Ovary (tissue), 9 donors: ENCODE data around the gene MIGA1. TPM values are rescaled to one million over a fixed set of nuclear protein-coding genes. Genes with fewer than 3 reads are reported as not detected.
A peak's percentile ranks its signal among the peaks of the same experiment; 100 is the strongest.

Experiments
- DNase-seq, 5 donors: peaks; one replicate each; pipeline ENCODE4 v3.0.0-alpha.2; 2019 to 2020
- H3K27ac ChIP-seq, 2 donors: fragments of 200-600 bp; one replicate each; pipeline versions ENCODE4 v1.5.1 to v1.8.0; 2019 to 2022
- H3K27me3 ChIP-seq: fragments of 200-600 bp; one replicate; pipeline ENCODE4 v1.8.0; 2022
- H3K36me3 ChIP-seq: fragments of 200-600 bp; sonication (generic); one replicate; pipeline ENCODE4 v1.5.1; 2019
- H3K4me1 ChIP-seq: one replicate; pipeline ENCODE4 v1.8.1; 2013; ENCODE audit warnings: mild to moderate bottlenecking, moderate library complexity; ENCODE audit not compliant: insufficient read depth
- H3K4me3 ChIP-seq: fragments of 200-600 bp; sonication (generic); one replicate; pipeline ENCODE4 v1.5.1; 2017
- H3K9me3 ChIP-seq, 2 donors: fragments of 200-600 bp in 1 of 2; sonication (generic) in 1 of 2; one replicate each; pipeline versions ENCODE4 v1.5.1 to v1.8.1; 2013 to 2019; ENCODE audit warnings: mild to moderate bottlenecking in 1 of 2, moderate library complexity in 1 of 2
- EP300 ChIP-seq: sonication (generic); formaldehyde crosslinking; IDR thresholded peaks from one replicate; pipeline ENCODE4 v1.6.1; 2017; ENCODE audit warnings: antibody characterized with exemption
- POLR2A ChIP-seq: fragments of 450-650 bp; IDR thresholded peaks from one replicate; pipeline ENCODE4 v1.6.1; 2017; ENCODE audit warnings: antibody characterized with exemption, mild to moderate bottlenecking, moderate library complexity
- WGBS, 3 donors: extraction: QIAGEN DNeasy Blood & Tissue Kit in 1 of 3; methylation state at CpG; one replicate each; pipeline versions ENCODE4 v1.1.5 to v1.1.7; 2013 to 2017; 5-methylcytosine and 5-hydroxymethylcytosine counted together
- intact Hi-C, 4 donors: fragments of 100-400 bp; cut with DNase I; formaldehyde crosslinking; loops; one replicate each; pipeline versions ENCODE4 v1.11.0 to v1.15.1; 2022 to 2023
- polyA plus RNA-seq, 2 donors: library from polyadenylated mRNA; stranded (reverse); fragments of 200-250 nt in 1 of 2; fragments of 350-450 nt in 1 of 2; fragmentation: Illumina TruSeq in 1 of 2; extraction: RNeasy Lipid Tissue Mini Kit (QIAGEN cat#74804) in 1 of 2; gene quantifications; one replicate each; pipeline ENCODE4 v1.2.3, GENCODE V29; 2013 to 2014
- total RNA-seq, 7 donors: library from RNA; depleted of rRNA in 2 of 7; stranded (reverse); fragments of >200 nt in 2 of 7; fragmentation: NEBNext Ultra II Directional in 3 of 7; extraction: Animal tissue kit (Norgen Biotek cat#: 25700) in 3 of 7; gene quantifications; one replicate each; pipeline versions ENCODE4 v1.1.0 to v1.2.4, GENCODE V29; 2016 to 2023
- TF ChIP-seq, protein P1 (sequence below), 3 donors: fragments of 450-650 bp in 2 of 3; fragments of 200-600 bp in 1 of 3; IDR thresholded peaks; one replicate each; pipeline versions ENCODE4 v1.5.1 to v1.8.0; 2016 to 2022; ENCODE audit warnings: antibody characterized with exemption in 3 of 3, mild to moderate bottlenecking in 1 of 3
- donor health status: DM: no; HTN: no; CAD: no; lungs with moderate emphysema.
- donor health status: DM: no; HTN: no; CAD: no.
- donor health status: Bipolar disorder and iron deficiency.
- donor health status: DM: yes; HTN: yes; CAD: no.
- donor health status: DM: no; HTN: no; CAD: no.
- donor health status: DM: yes; HTN: yes; CAD: no.

The MIGA1 gene
- total and polyA plus RNA-seq, 9 donors: 6.5 to 24.0 (median 18.2) TPM

DNA sequence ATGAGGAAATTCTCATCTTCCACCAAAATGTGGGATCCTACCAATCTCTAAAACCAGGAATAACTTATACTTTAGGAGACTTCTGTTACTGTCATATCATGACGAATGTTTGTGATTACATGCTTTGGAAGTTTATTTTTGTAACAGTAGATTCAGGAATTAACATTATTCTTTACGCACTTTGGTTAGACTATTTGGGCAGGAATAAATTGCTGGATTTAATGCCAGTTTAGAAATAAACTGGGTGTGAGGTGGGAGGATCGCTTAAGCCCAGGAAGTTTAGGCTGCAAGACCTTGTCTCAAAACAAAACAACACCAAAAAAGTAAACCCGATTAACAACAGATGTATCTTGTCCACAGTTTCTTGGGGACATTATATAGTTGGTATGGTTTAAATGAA, 52.1 kb downstream of the MIGA1 start:
- no peak for DNase-seq

GRCh38 chr1:77831976-77832711, 52.7 kb downstream of the MIGA1 start:
- intact Hi-C loops: no loop called here
- no peak for DNase-seq
- no peaks in the 10 kb centered on the region for H3K36me3 ChIP-seq
- TF ChIP-seq, protein P1, sequence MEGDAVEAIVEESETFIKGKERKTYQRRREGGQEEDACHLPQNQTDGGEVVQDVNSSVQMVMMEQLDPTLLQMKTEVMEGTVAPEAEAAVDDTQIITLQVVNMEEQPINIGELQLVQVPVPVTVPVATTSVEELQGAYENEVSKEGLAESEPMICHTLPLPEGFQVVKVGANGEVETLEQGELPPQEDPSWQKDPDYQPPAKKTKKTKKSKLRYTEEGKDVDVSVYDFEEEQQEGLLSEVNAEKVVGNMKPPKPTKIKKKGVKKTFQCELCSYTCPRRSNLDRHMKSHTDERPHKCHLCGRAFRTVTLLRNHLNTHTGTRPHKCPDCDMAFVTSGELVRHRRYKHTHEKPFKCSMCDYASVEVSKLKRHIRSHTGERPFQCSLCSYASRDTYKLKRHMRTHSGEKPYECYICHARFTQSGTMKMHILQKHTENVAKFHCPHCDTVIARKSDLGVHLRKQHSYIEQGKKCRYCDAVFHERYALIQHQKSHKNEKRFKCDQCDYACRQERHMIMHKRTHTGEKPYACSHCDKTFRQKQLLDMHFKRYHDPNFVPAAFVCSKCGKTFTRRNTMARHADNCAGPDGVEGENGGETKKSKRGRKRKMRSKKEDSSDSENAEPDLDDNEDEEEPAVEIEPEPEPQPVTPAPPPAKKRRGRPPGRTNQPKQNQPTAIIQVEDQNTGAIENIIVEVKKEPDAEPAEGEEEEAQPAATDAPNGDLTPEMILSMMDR (IDR thresholded peaks at IDR 0.05): no peak
- peaks cover 2% of the 10 kb centered on the region for H3K4me1 ChIP-seq
- H3K27ac ChIP-seq: no peak overlapping the region
- H3K4me3 ChIP-seq: no peak overlapping the region
- 19 to 36% (median 27%) methylated on average over 2 of the region's 2 CpGs for WGBS, 3 donors
- no peaks in the 10 kb centered on the region for H3K27me3 ChIP-seq
- H3K9me3 ChIP-seq: no peaks in the 10 kb centered on the region

More for the DNA sequence above, 52.1 kb downstream of the MIGA1 start:
- intact Hi-C loops: no loop called here
- H3K36me3 ChIP-seq: no peaks in the 10 kb centered on the region
- TF ChIP-seq, protein P1 (IDR thresholded peaks at IDR 0.05): no peak
- TF ChIP-seq EP300 (no peak), POLR2A (no peak)
- H3K27me3 ChIP-seq: no peaks in the 10 kb centered on the region
- H3K9me3 ChIP-seq: no peaks in the 10 kb centered on the region
- H3K4me3 ChIP-seq: no peak overlapping the region
- no peak overlapping the region for H3K27ac ChIP-seq
- 24 to 41% (median 24%) methylated on average over 4 of the region's 4 CpGs for WGBS, 3 donors
- peaks cover 2% of the 10 kb centered on the region for H3K4me1 ChIP-seq

DNA sequence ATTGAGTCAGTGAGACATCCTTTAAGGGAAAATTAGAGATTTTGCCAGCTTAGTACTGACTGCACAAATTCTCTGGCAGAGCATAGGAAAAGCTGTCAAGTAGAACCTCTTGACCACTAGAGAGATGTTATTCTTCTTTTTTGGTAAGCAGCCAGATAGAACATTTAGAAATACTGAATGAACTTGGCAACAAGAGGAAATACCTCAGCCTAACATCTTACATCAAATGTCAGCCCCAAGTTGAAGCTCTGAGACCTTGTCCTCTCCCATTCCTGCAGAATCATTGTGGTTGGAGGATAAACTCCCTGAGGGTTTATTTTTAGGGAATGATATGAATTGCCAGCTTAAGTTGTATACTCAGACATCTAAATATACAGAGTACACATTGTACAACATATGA, 53.5 kb downstream of the MIGA1 start:
- TF ChIP-seq EP300: peak; percentile 5
- TF ChIP-seq, protein P1 (IDR thresholded peaks at IDR 0.05): no peak
- no peaks in the 10 kb centered on the region for H3K27me3 ChIP-seq
- H3K4me1 ChIP-seq: peaks cover 2% of the 10 kb centered on the region
- no peak overlapping the region for H3K4me3 ChIP-seq
- no peaks in the 10 kb centered on the region for H3K36me3 ChIP-seq
- H3K27ac ChIP-seq: no peak overlapping the region
- DNase-seq: no peak
- intact Hi-C loops: no loop called here
- H3K9me3 ChIP-seq: no peaks in the 10 kb centered on the region

GRCh38 chr1:77833521-77834100, 54.2 kb downstream of the MIGA1 start:
- H3K4me3 ChIP-seq: no peak overlapping the region
- H3K4me1 ChIP-seq: peaks cover 2% of the 10 kb centered on the region
- TF ChIP-seq POLR2A (no peak), EP300 (no peak)
- TF ChIP-seq, protein P1 (IDR thresholded peaks at IDR 0.05): no peak
- 94 to 97% (median 97%) methylated on average over 3 of the region's 3 CpGs for WGBS, 3 donors
- no peak for DNase-seq
- no peaks in the 10 kb centered on the region for H3K36me3 ChIP-seq
- H3K27ac ChIP-seq: no peak overlapping the region
- intact Hi-C loops: no loop called here
- no peaks in the 10 kb centered on the region for H3K9me3 ChIP-seq
- no peaks in the 10 kb centered on the region for H3K27me3 ChIP-seq
